GM12878 (cell line): ENCODE results near the gene MLN. TPM values are rescaled to one million over a fixed set of nuclear protein-coding genes. Genes with fewer than 3 reads are reported as not detected.

Source experiments
- ATAC-seq: fragments of 200-7000 bp; cut with Tn5 transposase; 3 replicates; pipeline ENCODE4 v1.9.1; 2020; ENCODE audit warnings: mild to moderate bottlenecking, moderate library complexity
- BruUV-seq: library from RNA; stranded (reverse); fragments of 400-500 nt; replicated peaks from 2 replicates; lab custom pipeline; 2021; lab: Mats Ljungman, UMichigan
- CTCF ChIA-PET: fragments of 300-600 bp; sonication (Branson Sonifier 250); formaldehyde crosslinking; extraction: SDS; loops from one replicate; lab custom pipeline; 2021; ENCODE audit warnings: inconsistent platforms; lab: Yijun Ruan, JAX
- POLR2A ChIA-PET: fragments of 350-600 bp; formaldehyde crosslinking; extraction: SDS; loops from one replicate; lab custom pipeline; 2021; ENCODE audit warnings: inconsistent platforms; lab: Charles Lee
- RAD21 ChIA-PET: fragments of 300-600 bp; sonication (Branson Sonifier 250); formaldehyde crosslinking; loops from one replicate; lab custom pipeline; 2023; ENCODE audit warnings: antibody characterized with exemption; ENCODE audit not compliant: unreplicated experiment; lab: Charles Lee
- SMC1A ChIA-PET: fragments of 300-600 bp; sonication (Branson Sonifier 250); formaldehyde crosslinking; loops from one replicate; lab custom pipeline; 2023; ENCODE audit not compliant: unreplicated experiment, uncharacterized antibody; lab: Charles Lee
- DNase-seq: peaks from one replicate; pipeline ENCODE4 v3.0.0-alpha.2; 2011; ENCODE audit warnings: low read depth, low spot score
- FAIRE-seq: peaks from 3 replicates; lab custom pipeline; 2011; peaks lifted over from hg19 to GRCh38; lab: Jason Lieb, UNC
- H2AFZ ChIP-seq: 2 replicates; pipeline ENCODE4 v1.6.0; 2011; ENCODE audit warnings: low read depth, low read length, control low read depth; ENCODE audit not compliant: control insufficient read depth
- H3K27ac ChIP-seq: 2 replicates; pipeline ENCODE4 v1.5.1; 2011; ENCODE audit warnings: control low read depth; ENCODE audit not compliant: control insufficient read depth, insufficient read depth
- H3K27me3 ChIP-seq, 2 experiments: replicated peaks in 1 of 2; 2 replicates each; pipeline versions ENCODE4 v1.6.0 to v1.6.1; 2011; ENCODE audit warnings: low read length in 1 of 2; ENCODE audit not compliant: control insufficient read depth in 2 of 2, insufficient read depth in 2 of 2
- H3K36me3 ChIP-seq, 2 experiments: 2 replicates each; pipeline ENCODE4 v1.5.1; 2011; ENCODE audit warnings: low read length in 1 of 2; ENCODE audit not compliant: control insufficient read depth in 2 of 2, insufficient read depth in 2 of 2
- H3K4me1 ChIP-seq: 2 replicates; pipeline ENCODE4 v1.6.1; 2011; ENCODE audit warnings: mild to moderate bottlenecking, low read length, moderate library complexity, mixed read lengths; ENCODE audit not compliant: control insufficient read depth, insufficient read depth
- H3K4me2 ChIP-seq: 2 replicates; pipeline ENCODE4 v1.6.0; 2011; ENCODE audit warnings: control low read depth; ENCODE audit not compliant: control insufficient read depth, insufficient read depth
- H3K4me3 ChIP-seq: fragments of 200-600 bp; sonication (generic); 2 replicates; pipeline ENCODE4 v1.5.1; 2016
- H3K79me2 ChIP-seq: 2 replicates; pipeline ENCODE4 v1.6.0; 2011; ENCODE audit warnings: low read length; ENCODE audit not compliant: control insufficient read depth, insufficient read depth
- H3K9ac ChIP-seq: 2 replicates; pipeline ENCODE4 v1.8.0; 2011; ENCODE audit warnings: low read length, control low read depth, mixed read lengths; ENCODE audit not compliant: control insufficient read depth, insufficient read depth
- H3K9me3 ChIP-seq: replicated peaks from 3 replicates; pipeline ENCODE4 v1.5.1; 2011; ENCODE audit warnings: mild to moderate bottlenecking, low read length; ENCODE audit not compliant: control insufficient read depth, insufficient read depth
- H4K20me1 ChIP-seq: 2 replicates; pipeline ENCODE4 v1.6.0; 2011; ENCODE audit not compliant: control insufficient read depth, insufficient read depth
- BRCA1 ChIP-seq: IDR thresholded peaks from 2 replicates; pipeline ENCODE4 v1.6.1; 2011; ENCODE audit warnings: low read depth, low read length, improper control_type of control experiment
- FOS ChIP-seq: IDR thresholded peaks from 3 replicates; pipeline ENCODE4 v1.6.1; 2011; ENCODE audit warnings: borderline replicate concordance; ENCODE audit not compliant: insufficient read length; ENCODE audit errors: extremely low read depth
- GABPA ChIP-seq: IDR thresholded peaks from 2 replicates; pipeline ENCODE4 v1.6.1; 2014; ENCODE audit warnings: antibody characterized with exemption, low read depth, mild to moderate bottlenecking, inconsistent platforms
- HDGF ChIP-seq: fragments of 450-650 bp; IDR thresholded peaks from 2 replicates; pipeline ENCODE4 v1.6.1; 2016; ENCODE audit warnings: antibody characterized with exemption
- IKZF2 ChIP-seq, 2 experiments: fragments of 450-650 bp; IDR thresholded peaks; 2 replicates each; pipeline ENCODE4 v1.6.1; 2017; ENCODE audit warnings: mild to moderate bottlenecking in 2 of 2, moderate library complexity in 2 of 2
- MXI1 ChIP-seq: fragments of 150-350 bp; IDR thresholded peaks from 2 replicates; pipeline ENCODE4 v1.6.1; 2011; ENCODE audit warnings: low read depth, mild to moderate bottlenecking, inconsistent platforms, low read length, improper control_type of control experiment
- RELA ChIP-seq: fragments of 450-650 bp; IDR thresholded peaks from 2 replicates; pipeline ENCODE4 v1.8.0; 2014; ENCODE audit warnings: borderline replicate concordance; ENCODE audit not compliant: partially characterized antibody
- ZBTB40 ChIP-seq: fragments of 450-650 bp; IDR thresholded peaks from 2 replicates; pipeline ENCODE4 v1.6.1; 2016; ENCODE audit warnings: mild to moderate bottlenecking, moderate library complexity, borderline replicate concordance
- WGBS: methylation state at CpG from one replicate; pipeline ENCODE4 v1.1.6; 2016; ENCODE audit warnings: low lambda C conversion rate; ENCODE audit not compliant: insufficient replicate concordance, insufficient coverage; ENCODE audit errors: missing lambda C conversion rate; 5-methylcytosine and 5-hydroxymethylcytosine counted together
- in situ Hi-C: fragments of 300-500 bp; cut with MboI; formaldehyde crosslinking; loops from 9 replicates; pipeline ENCODE4 v1.14.3; 2018; ENCODE audit warnings: mixed read lengths
- intact Hi-C: fragments of 100-400 bp; cut with micrococcal nuclease; formaldehyde crosslinking; loops from one replicate; pipeline ENCODE4 v1.14.2; 2022; ENCODE audit not compliant: unreplicated experiment
- polyA plus RNA-seq, 11 experiments: library from polyadenylated mRNA; depleted of rRNA in 4 of 11; unstranded in 6 of 11; stranded (reverse) in 5 of 11; fragments of >200 nt; fragmentation: Nextera tagmentation in 4 of 11; fragmentation: Illumina TruSeq in 1 of 11; extraction: Ambion mirVana in 4 of 11; extraction: Trizol in 1 of 11; gene quantifications; 1 replicate in 1 of 11; 2 replicates in 10 of 11; pipeline versions ENCODE4 v1.2.1 to v1.2.3, GENCODE V29; 2011 to 2016; ENCODE audit warnings: inconsistent platforms in 2 of 11, missing spikeins in 2 of 11, low read depth in 1 of 11
- total RNA-seq, 4 experiments: library from RNA; depleted of rRNA in 3 of 4; stranded (reverse); fragments of >200 nt in 3 of 4; fragmentation: Illumina TruSeq in 1 of 4; extraction: Trizol in 1 of 4; gene quantifications; 2 replicates each; pipeline versions ENCODE4 v1.2.1 to v1.2.3, GENCODE V29; 2013 to 2021
- TF ChIP-seq, protein P1 (sequence below): fragments of 150-350 bp; IDR thresholded peaks from 2 replicates; pipeline ENCODE4 v1.6.1; 2014; ENCODE audit warnings: mild to moderate bottlenecking, low read depth, low read length
- TF ChIP-seq, protein P2 (sequence below): fragments of 450-650 bp; IDR thresholded peaks from 2 replicates; pipeline ENCODE4 v1.6.1; 2018; ENCODE audit warnings: borderline replicate concordance, mild to moderate bottlenecking; ENCODE audit not compliant: partially characterized antibody
- TF ChIP-seq, protein P3 (sequence below): fragments of 450-650 bp; IDR thresholded peaks from 2 replicates; pipeline ENCODE4 v1.6.1; 2017; ENCODE audit warnings: low read depth, mild to moderate bottlenecking, moderate library complexity

MLN gene
- total and polyA plus RNA-seq, 10 of the 15 experiments (the other 5 are each of a cell fraction or from before 2014, with no cell fraction given), result not detected

DNA sequence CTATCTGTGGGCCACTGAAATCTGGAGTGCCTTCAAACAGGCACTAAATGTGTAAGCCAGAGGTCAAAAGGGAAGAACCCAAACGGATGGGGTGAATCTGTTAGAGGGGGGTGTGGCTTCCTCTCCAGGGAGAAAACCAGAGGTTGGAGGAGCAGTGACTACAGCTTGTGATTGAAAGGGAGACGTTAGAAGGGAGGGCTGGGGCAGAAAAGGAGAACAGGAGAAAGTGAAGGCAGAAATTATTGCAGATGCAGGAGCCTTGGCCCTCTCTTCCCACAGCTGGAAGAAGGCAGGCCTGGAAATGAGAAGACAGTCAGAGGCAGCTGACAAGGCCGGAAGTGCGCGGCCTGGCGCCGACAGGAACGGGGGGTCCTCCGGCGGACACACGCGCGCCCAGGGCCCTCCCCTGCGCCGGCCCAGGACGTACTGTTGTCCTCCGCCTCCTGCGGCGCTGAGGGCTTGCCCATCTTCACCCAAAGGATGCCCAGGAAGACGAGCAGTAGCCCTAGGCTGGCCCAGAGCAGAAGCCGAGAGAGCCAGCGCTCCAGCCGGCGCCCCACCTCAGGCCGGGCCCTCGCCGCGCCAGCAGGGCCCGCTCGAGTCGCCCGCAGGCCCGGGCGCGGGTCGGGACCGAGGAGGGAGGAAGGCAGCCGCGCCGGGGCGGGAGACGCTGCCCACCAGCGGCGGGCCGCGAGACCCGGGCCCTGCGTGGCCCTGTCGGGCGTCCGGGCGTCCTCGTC, 15.7 kb downstream of the MLN start:
- peak; percentile 83 for ATAC-seq
- SMC1A ChIA-PET, result interaction anchor here (1.1 to 1.4 kb wide), 3 partner anchors 17 to 32 kb away, joined by 3 to 4 read pairs (median 3); no protein-coding TSS in a partner anchor
- Histone ChIP-seq H3K4me2 (peak overlapping the region; percentile 87), H3K4me3 (peak overlapping the region; percentile 95), H4K20me1 (no peaks in the 10 kb centered on the region; the same call in 1 of the 2 replicates), H3K36me3 (peaks cover 0 to 7% of the 10 kb centered on the region in 2 experiments; a peak in 1 of 4 replicates), H3K9ac (peak overlapping the region; percentile 87), H3K27me3 (no peaks in the 10 kb centered on the region), H3K4me1 (peaks cover 6% of the 10 kb centered on the region), H3K9me3 (no peaks in the 10 kb centered on the region), H3K27ac (peak overlapping the region; percentile 87), H2AFZ (peak overlapping the region; percentile 81), H3K79me2 (peaks cover 30% of the 10 kb centered on the region)
- intact Hi-C loops (no loop called here), in situ Hi-C loops (no loop called here)
- CTCF ChIA-PET, result interaction anchor here (0.7 to 1.4 kb wide), 4 partner anchors 17 to 77 kb away, joined by 3 to 5 read pairs (median 4); partner anchors contain the start of gene UQCC2
- peak; percentile 78 for FAIRE-seq
- BruUV-seq, result TSS peak; percentile 86
- POLR2A ChIA-PET, result interaction anchor here (0.6 kb wide), 1 partner anchor 435 kb away, joined by 4 read pairs; no protein-coding TSS in a partner anchor
- RAD21 ChIA-PET, result interaction anchor here (0.6 to 1.7 kb wide), 4 partner anchors 16 to 248 kb away, joined by 3 to 6 read pairs (median 4); partner anchors contain the start of gene UQCC2
- peak; percentile 27 for DNase-seq
- WGBS, result 1% methylated on average over 42 of the region's 53 CpGs
- no peak for TF ChIP-seq BRCA1
- TF ChIP-seq MXI1, result peak; percentile 22; the same call in 1 of the 2 replicates
- TF ChIP-seq HDGF, result peak; percentile 88
- peak in 1 of 2 experiments; percentile 32; a peak in 2 of 4 replicates for TF ChIP-seq IKZF2 (IDR thresholded peaks at IDR 0.05)
- peak; percentile 22 for TF ChIP-seq RELA
- TF ChIP-seq, protein P1, sequence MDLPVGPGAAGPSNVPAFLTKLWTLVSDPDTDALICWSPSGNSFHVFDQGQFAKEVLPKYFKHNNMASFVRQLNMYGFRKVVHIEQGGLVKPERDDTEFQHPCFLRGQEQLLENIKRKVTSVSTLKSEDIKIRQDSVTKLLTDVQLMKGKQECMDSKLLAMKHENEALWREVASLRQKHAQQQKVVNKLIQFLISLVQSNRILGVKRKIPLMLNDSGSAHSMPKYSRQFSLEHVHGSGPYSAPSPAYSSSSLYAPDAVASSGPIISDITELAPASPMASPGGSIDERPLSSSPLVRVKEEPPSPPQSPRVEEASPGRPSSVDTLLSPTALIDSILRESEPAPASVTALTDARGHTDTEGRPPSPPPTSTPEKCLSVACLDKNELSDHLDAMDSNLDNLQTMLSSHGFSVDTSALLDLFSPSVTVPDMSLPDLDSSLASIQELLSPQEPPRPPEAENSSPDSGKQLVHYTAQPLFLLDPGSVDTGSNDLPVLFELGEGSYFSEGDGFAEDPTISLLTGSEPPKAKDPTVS, result no peak
- peak; percentile 71; the same call in 1 of the 2 replicates for TF ChIP-seq ZBTB40
- TF ChIP-seq, protein P2, sequence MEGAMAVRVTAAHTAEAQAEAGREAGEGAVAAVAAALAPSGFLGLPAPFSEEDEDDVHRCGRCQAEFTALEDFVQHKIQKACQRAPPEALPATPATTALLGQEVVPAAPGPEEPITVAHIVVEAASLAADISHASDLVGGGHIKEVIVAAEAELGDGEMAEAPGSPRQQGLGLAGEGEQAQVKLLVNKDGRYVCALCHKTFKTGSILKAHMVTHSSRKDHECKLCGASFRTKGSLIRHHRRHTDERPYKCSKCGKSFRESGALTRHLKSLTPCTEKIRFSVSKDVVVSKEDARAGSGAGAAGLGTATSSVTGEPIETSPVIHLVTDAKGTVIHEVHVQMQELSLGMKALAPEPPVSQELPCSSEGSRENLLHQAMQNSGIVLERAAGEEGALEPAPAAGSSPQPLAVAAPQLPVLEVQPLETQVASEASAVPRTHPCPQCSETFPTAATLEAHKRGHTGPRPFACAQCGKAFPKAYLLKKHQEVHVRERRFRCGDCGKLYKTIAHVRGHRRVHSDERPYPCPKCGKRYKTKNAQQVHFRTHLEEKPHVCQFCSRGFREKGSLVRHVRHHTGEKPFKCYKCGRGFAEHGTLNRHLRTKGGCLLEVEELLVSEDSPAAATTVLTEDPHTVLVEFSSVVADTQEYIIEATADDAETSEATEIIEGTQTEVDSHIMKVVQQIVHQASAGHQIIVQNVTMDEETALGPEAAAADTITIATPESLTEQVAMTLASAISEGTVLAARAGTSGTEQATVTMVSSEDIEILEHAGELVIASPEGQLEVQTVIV, result peak; percentile 32
- TF ChIP-seq, protein P3, sequence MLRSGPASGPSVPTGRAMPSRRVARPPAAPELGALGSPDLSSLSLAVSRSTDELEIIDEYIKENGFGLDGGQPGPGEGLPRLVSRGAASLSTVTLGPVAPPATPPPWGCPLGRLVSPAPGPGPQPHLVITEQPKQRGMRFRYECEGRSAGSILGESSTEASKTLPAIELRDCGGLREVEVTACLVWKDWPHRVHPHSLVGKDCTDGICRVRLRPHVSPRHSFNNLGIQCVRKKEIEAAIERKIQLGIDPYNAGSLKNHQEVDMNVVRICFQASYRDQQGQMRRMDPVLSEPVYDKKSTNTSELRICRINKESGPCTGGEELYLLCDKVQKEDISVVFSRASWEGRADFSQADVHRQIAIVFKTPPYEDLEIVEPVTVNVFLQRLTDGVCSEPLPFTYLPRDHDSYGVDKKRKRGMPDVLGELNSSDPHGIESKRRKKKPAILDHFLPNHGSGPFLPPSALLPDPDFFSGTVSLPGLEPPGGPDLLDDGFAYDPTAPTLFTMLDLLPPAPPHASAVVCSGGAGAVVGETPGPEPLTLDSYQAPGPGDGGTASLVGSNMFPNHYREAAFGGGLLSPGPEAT, result peak; percentile 58
- TF ChIP-seq GABPA, result peak; percentile 81
- TF ChIP-seq FOS, result no peak
